Measurements from ENCODE around the gene SAMSN1.

DNA sequence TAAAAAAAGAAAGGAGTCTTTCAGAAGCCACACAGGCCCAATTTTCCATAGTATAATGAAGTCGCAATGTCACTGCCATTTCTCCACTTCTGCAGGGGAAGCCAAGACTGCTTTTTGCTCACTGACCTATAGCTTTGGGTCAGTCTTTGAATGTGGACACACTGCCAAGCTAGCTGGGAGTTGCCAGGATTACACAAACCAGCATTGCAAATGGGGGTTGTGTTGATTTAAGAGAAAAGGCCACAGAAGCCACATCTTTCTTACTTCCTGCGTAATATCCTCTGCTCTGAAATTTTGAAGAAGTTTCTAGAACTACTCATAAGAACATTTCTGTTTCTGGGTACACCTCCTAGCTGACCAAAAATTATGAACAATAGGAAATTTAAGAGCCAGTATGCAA is 45.8 kb upstream of the SAMSN1 start:
- TF ChIP-seq POLR2AphosphoS5 (IDR thresholded peaks at IDR 0.05; ENCODE audit: low read depth) (no peak), CTCF (conservative IDR thresholded peaks at IDR 0.05; ENCODE audit: low read depth in 2 of 2) (no peak), EZH2 (IDR thresholded peaks at IDR 0.05; ENCODE audit: low read depth, unreplicated experiment) (no peak), EZH2phosphoT487 (IDR thresholded peaks at IDR 0.05; ENCODE audit: unreplicated experiment) (no peak)
- TF ChIP-seq, protein P1, sequence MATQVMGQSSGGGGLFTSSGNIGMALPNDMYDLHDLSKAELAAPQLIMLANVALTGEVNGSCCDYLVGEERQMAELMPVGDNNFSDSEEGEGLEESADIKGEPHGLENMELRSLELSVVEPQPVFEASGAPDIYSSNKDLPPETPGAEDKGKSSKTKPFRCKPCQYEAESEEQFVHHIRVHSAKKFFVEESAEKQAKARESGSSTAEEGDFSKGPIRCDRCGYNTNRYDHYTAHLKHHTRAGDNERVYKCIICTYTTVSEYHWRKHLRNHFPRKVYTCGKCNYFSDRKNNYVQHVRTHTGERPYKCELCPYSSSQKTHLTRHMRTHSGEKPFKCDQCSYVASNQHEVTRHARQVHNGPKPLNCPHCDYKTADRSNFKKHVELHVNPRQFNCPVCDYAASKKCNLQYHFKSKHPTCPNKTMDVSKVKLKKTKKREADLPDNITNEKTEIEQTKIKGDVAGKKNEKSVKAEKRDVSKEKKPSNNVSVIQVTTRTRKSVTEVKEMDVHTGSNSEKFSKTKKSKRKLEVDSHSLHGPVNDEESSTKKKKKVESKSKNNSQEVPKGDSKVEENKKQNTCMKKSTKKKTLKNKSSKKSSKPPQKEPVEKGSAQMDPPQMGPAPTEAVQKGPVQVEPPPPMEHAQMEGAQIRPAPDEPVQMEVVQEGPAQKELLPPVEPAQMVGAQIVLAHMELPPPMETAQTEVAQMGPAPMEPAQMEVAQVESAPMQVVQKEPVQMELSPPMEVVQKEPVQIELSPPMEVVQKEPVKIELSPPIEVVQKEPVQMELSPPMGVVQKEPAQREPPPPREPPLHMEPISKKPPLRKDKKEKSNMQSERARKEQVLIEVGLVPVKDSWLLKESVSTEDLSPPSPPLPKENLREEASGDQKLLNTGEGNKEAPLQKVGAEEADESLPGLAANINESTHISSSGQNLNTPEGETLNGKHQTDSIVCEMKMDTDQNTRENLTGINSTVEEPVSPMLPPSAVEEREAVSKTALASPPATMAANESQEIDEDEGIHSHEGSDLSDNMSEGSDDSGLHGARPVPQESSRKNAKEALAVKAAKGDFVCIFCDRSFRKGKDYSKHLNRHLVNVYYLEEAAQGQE (IDR thresholded peaks at IDR 0.05; ENCODE audit: unreplicated experiment): no peak
